Subcutaneous adipose tissue (tissue), 4 donors: Measurements from ENCODE around the gene NFS1. TPM values are rescaled to one million over a fixed set of nuclear protein-coding genes. Genes with fewer than 3 reads are reported as not detected.

ENCODE experiments used
- CTCF ChIP-seq: fragments of 450-650 bp; IDR thresholded peaks from one replicate; pipeline ENCODE4 v1.5.1; 2016; ENCODE audit warnings: low read depth, mild to moderate bottlenecking, control low read depth, antibody characterized with exemption, moderate library complexity
- total RNA-seq, 4 donors: library from RNA; depleted of rRNA; stranded (reverse); fragments of >200 nt; gene quantifications; one replicate each; pipeline ENCODE4 v1.1.0, GENCODE V29; 2016

Gene NFS1
- 10 to 100 TPM; 17.4 to 34.7 (median 24.3) TPM for total RNA-seq

GRCh38 chr20:35699127-35699956, at the start of gene NFS1, which contains the start of gene ROMO1:
TSS of gene NFS1 (minus strand) at chr20:35699352. CDS start at chr20:35699288, 64 bp downstream.
TSS of gene ROMO1 (plus strand) at chr20:35699405. CDS start at chr20:35699633, 228 bp downstream.
- no peak for TF ChIP-seq CTCF

GRCh38 chr20:35743693-35744491, 44.7 kb upstream of the NFS1 start:
- TF ChIP-seq CTCF = no peak

GRCh38 chr20:35742741-35743523, 43.8 kb upstream of the NFS1 start:
- TF ChIP-seq CTCF = no peak

GRCh38 chr20:35741892-35742740, 43.0 kb upstream of the NFS1 start, which contains the start of gene RBM39:
TSS of gene RBM39 (minus strand) at chr20:35742260. CDS start at chr20:35740874, 1,386 bp downstream.
- no peak for TF ChIP-seq CTCF

GRCh38 chr20:35739294-35740163, 40.4 kb upstream of the NFS1 start:
- TF ChIP-seq CTCF = no peak
